ENCODE data around the gene CTDP1.

Gene CTDP1

GRCh38 chr18:79779700-79780190, 100.1 kb downstream of the CTDP1 start:
- Mint-ChIP-seq H3K4me3 (no peak overlapping the region), H3K9me3 (no peaks in the 10 kb centered on the region), H3K36me3 (no peaks in the 10 kb centered on the region), H3K27me3 (peaks cover 20% of the 10 kb centered on the region), H3K27ac (no peak overlapping the region), H3K4me1 (peaks cover 4% of the 10 kb centered on the region)
- DNase-seq (ENCODE audit: low spot score in 2 of 2) (no peak), ATAC-seq (ENCODE audit: low read depth) (no peak)

DNA sequence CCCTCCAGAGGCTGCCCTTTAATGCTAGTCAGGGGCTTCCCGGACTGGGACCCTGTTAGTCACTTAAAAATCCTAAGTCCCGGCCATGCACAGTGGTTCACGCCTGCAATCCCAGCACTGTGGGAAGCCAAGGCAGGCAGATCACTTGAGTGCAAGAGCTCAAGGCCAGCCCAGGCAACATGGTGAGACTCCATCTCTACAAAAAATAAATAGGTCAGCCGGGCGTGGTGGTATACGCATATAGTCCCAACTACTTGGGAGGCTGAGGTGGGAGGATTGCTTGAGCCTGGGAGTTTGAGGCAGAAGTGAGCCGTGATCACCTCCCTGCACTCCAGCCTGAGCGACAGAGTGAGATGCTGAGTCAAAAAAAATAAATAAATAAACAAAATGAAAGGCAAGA, 100.9 kb downstream of the CTDP1 start:
- Mint-ChIP-seq H3K27me3 (peaks cover 17% of the 10 kb centered on the region), H3K27ac (no peak overlapping the region), H3K9me3 (no peaks in the 10 kb centered on the region)

GRCh38 chr18:79781331-79781941, 101.8 kb downstream of the CTDP1 start:
- ATAC-seq (ENCODE audit: low read depth): no peak
- no peak for DNase-seq (ENCODE audit: low spot score in 2 of 2)
- H3K4me1 Mint-ChIP-seq: peaks cover 5% of the 10 kb centered on the region
- no peaks in the 10 kb centered on the region for H3K36me3 Mint-ChIP-seq
- H3K4me3 Mint-ChIP-seq: no peak overlapping the region
- H3K27me3 Mint-ChIP-seq: peaks cover 18% of the 10 kb centered on the region
- H3K27ac Mint-ChIP-seq: no peak overlapping the region
- H3K9me3 Mint-ChIP-seq: no peaks in the 10 kb centered on the region

More for the DNA sequence above, 100.9 kb downstream of the CTDP1 start:
- Mint-ChIP-seq H3K4me3 (no peak overlapping the region), H3K4me1 (peaks cover 5% of the 10 kb centered on the region), H3K36me3 (no peaks in the 10 kb centered on the region)
- ATAC-seq (ENCODE audit: low read depth) (no peak), DNase-seq (ENCODE audit: low spot score in 2 of 2) (no peak)

DNA sequence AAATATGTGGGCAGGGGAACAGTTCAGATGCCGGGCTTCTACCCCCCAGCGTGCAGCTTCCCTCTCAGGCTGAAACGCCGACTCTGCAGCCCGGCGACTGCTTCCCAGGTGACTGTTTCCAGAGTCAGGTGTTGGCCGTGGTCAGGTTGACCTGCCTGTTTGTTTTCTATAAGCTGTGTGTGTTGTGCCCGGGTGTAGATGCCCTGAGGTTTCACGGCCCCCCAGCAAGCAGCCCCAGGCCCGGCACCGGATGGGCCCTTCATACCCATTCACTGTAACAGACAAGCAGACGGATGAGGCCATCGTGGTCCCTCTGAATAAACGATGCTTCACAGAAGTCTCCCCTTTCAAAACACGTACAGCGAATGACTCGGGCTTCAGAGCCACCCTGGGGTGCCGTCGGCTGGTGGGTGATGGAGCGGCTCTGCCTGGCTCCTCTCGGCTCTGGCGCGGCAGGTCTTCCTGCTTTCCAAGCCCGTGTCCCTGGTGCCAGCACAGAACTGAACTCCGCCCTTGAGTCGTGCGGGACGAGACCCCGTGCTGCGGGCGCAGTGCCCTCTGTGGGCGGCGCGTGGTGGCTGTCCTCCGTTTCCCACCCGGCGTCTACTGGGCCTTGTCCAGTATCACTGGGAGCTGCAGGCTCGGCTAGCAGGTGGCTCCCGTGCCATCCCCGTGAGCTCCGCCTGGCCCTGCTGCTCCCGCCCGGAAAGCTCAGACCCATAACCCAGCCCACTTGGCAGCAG, 103.1 kb downstream of the CTDP1 start:
- DNase-seq (ENCODE audit: low spot score in 2 of 2): no peak
- no peaks in the 10 kb centered on the region for H3K9me3 Mint-ChIP-seq
- no peak overlapping the region for H3K27ac Mint-ChIP-seq
- peaks cover 14% of the 10 kb centered on the region for H3K27me3 Mint-ChIP-seq
- ATAC-seq (ENCODE audit: low read depth): no peak
- no peak overlapping the region for H3K4me3 Mint-ChIP-seq
- H3K4me1 Mint-ChIP-seq: peaks cover 5% of the 10 kb centered on the region
- no peaks in the 10 kb centered on the region for H3K36me3 Mint-ChIP-seq

GRCh38 chr18:79784071-79784913, 104.7 kb downstream of the CTDP1 start:
- ATAC-seq (ENCODE audit: low read depth): no peak

DNA sequence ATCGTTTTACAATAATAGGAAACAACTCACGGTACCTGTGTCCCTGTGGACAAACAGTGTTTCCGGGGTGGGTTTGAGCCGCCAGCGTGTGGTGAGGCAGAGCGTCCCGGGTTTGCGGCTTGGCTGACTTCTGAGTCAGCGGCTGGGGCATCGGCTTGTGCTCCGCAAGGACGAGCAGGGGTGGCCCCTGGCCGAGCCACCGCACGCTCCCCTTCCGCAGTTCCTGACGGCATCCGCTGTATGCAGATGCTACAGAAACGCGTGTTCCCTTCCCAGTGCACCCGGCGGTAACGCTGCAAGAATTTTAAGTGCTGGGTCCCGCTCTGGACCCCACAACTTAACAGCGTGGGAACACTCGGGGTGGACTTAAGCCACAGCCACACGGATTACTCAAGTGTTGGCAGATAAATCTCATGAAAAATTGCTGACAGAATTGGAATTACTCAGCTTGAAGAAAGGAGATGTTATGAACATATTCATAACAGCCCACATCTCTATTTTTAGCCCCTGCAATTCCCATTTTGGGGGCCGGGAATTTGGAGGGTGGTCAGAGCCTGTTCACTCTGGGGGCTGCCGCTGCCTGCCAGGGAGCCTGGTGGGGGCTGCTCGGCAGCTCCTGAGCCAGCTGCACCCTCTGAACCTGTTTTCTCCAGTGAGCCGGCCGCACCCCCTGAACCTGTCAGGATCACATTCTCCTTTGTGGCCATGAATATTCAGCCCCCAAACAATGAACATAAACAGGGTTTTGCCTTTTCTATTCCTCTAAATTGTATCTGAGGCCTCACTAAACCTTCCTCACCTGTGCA, 105.6 kb downstream of the CTDP1 start:
- DNase-seq (ENCODE audit: low spot score in 2 of 2): no peak
- H3K4me1 Mint-ChIP-seq: peaks cover 6% of the 10 kb centered on the region
- peak; percentile 24 for ATAC-seq (ENCODE audit: low read depth)
- no peak overlapping the region for H3K27ac Mint-ChIP-seq
- H3K36me3 Mint-ChIP-seq: no peaks in the 10 kb centered on the region
- peaks cover 15% of the 10 kb centered on the region for H3K27me3 Mint-ChIP-seq
- H3K9me3 Mint-ChIP-seq: no peaks in the 10 kb centered on the region
- no peak overlapping the region for H3K4me3 Mint-ChIP-seq

More at GRCh38 chr18:79784071-79784913, 104.7 kb downstream of the CTDP1 start:
- H3K9me3 Mint-ChIP-seq: no peaks in the 10 kb centered on the region
- H3K36me3 Mint-ChIP-seq: no peaks in the 10 kb centered on the region
- DNase-seq (ENCODE audit: low spot score in 2 of 2): no peak
- H3K4me1 Mint-ChIP-seq: peaks cover 5% of the 10 kb centered on the region
- H3K27ac Mint-ChIP-seq: no peak overlapping the region
- H3K27me3 Mint-ChIP-seq: peaks cover 14% of the 10 kb centered on the region
- no peak overlapping the region for H3K4me3 Mint-ChIP-seq

DNA sequence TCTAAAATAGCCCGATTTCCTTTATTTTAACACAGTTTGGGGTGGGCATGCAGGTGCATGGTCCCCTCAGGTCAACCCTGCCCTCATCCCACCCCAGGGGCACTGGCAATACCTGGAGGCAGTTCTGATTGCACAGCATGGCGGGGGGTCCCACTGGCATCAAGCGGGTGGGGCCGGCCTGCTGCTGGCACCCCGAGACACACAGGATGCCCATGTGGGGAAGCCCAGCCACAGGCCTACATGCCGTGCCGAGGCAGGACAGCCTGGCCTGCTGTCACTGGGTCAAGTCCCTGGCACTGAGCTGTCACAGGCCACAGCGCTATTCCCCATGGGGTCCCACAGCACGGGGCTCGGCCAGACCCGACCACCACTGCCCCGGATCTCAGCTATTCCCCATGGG, 106.2 kb downstream of the CTDP1 start:
- DNase-seq (ENCODE audit: low spot score in 2 of 2) (no peak), ATAC-seq (ENCODE audit: low read depth) (no peak)
- Mint-ChIP-seq H3K9me3 (no peaks in the 10 kb centered on the region), H3K36me3 (no peaks in the 10 kb centered on the region), H3K4me3 (no peak overlapping the region), H3K27me3 (peaks cover 22% of the 10 kb centered on the region), H3K4me1 (peaks cover 12% of the 10 kb centered on the region), H3K27ac (no peak overlapping the region)

GRCh38 chr18:79786304-79786703, 106.7 kb downstream of the CTDP1 start:
- no peak overlapping the region for H3K4me3 Mint-ChIP-seq
- ATAC-seq (ENCODE audit: low read depth) (no peak), DNase-seq (ENCODE audit: low spot score in 2 of 2) (no peak)
- H3K36me3 Mint-ChIP-seq: no peaks in the 10 kb centered on the region
- no peak overlapping the region for H3K27ac Mint-ChIP-seq
- H3K9me3 Mint-ChIP-seq: no peaks in the 10 kb centered on the region
- peaks cover 23% of the 10 kb centered on the region for H3K27me3 Mint-ChIP-seq
- peaks cover 17% of the 10 kb centered on the region for H3K4me1 Mint-ChIP-seq

DNA sequence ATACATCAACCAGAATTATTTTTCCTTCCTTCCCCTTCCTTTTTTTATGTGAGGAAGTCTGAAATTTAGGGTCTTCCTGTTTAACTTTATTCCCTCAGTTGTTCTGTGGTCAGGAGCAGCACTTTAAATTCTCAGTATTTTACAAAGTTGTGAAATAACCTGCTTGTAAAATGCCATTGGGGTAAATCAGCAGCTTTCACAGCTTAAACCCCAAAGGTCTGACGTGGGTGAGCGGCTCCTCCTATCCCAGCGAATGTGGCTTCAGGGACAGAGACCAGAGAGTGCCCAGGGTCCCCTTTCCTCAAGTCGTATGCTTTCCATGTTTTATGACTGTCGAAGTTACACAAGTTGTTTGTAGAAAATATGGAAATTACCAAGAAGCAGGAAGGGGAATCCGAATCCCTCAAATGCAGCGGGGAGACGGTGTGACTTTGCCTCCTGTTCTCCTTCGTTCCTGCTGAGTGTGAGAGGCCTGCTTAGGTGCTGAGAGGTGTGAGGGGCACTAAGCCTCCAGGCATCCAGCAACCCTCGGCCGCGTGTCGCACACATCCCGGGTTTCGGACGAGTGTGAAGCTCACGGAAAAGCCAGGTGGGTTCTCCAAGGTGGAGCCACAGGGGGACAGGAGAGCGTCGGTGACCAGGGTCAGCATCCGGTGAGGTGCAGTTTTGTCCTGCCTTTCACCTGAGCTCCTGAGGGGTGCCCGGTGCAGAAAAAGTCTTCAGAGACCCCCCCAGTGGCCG, 107.4 kb downstream of the CTDP1 start:
- Mint-ChIP-seq H3K9me3 (no peaks in the 10 kb centered on the region), H3K4me1 (peaks cover 22% of the 10 kb centered on the region), H3K27me3 (peaks cover 28% of the 10 kb centered on the region), H3K27ac (no peak overlapping the region), H3K4me3 (no peak overlapping the region), H3K36me3 (no peaks in the 10 kb centered on the region)
- ATAC-seq (ENCODE audit: low read depth): no peak
- DNase-seq (ENCODE audit: low spot score in 2 of 2): no peak

DNA sequence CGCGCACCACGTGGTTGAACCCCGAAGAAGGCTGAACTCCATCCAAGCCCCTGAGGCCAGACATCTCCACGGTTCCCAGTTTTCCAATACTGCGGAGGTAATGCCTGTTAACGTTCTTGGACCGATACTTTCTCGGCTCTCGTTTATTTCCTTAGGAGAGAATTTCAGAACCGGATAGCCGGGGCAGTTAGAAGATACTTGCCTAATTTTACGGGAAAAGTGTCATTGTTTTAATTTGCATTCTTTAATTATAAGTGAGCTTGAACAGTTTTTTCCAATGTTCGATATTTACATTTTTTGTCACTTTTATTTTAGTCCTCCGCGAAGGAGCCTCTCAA, 107.9 kb downstream of the CTDP1 start:
- ATAC-seq (ENCODE audit: low read depth): no peak
- Mint-ChIP-seq H3K27me3 (peaks cover 32% of the 10 kb centered on the region), H3K4me1 (peaks cover 27% of the 10 kb centered on the region), H3K27ac (no peak overlapping the region), H3K9me3 (no peaks in the 10 kb centered on the region), H3K36me3 (no peaks in the 10 kb centered on the region), H3K4me3 (no peak overlapping the region)
- DNase-seq (ENCODE audit: low spot score in 2 of 2): no peak

DNA sequence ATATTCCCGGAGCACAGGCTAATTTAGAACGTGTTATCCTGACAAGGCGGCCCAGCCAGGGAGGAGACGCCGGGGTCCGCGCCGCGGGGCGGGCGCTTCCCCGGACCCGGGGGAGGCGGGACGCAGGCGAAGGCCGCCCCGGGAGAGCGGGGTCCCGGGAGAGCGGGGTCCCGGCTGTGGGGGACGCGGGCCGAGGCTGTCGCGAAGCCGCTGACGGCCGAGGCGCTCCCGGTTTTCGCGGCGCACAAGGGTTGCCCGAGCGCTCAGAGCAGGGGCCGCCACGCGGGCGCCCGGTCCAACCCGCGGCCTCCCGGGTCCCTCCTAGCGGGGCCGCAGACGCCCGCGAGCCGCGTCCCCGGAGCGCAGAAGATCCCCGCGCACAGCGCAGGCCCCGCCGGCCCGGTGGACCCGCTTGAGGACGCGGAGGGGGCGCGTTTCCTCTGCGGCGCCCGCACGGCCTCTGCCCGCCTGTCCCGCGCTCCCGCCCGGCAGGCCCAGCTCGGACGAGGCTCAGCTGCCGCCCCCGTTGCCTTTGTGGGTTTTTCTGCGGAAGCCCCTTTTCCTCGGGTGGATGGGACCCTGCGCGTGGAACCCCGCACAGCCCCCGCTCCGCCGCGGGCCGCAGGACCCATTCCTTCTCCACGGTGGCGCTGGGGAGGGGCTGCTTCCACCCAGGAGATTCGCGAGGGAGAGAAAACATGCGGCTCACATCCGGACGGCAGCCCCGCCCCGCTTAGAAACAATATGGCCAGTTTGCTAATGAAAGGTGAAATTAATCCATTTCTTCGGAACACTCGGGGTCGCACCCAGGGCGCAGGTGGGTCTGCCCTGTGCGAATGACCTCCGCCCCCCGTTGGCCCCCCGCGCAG, 108.5 kb downstream of the CTDP1 start:
- peaks cover 32% of the 10 kb centered on the region for H3K27me3 Mint-ChIP-seq
- H3K36me3 Mint-ChIP-seq: no peaks in the 10 kb centered on the region
- H3K4me3 Mint-ChIP-seq: no peak overlapping the region
- no peak overlapping the region for H3K27ac Mint-ChIP-seq
- H3K9me3 Mint-ChIP-seq: no peaks in the 10 kb centered on the region
- ATAC-seq (ENCODE audit: low read depth): no peak
- DNase-seq (ENCODE audit: low spot score in 2 of 2): no peak
- peaks cover 29% of the 10 kb centered on the region for H3K4me1 Mint-ChIP-seq

DNA sequence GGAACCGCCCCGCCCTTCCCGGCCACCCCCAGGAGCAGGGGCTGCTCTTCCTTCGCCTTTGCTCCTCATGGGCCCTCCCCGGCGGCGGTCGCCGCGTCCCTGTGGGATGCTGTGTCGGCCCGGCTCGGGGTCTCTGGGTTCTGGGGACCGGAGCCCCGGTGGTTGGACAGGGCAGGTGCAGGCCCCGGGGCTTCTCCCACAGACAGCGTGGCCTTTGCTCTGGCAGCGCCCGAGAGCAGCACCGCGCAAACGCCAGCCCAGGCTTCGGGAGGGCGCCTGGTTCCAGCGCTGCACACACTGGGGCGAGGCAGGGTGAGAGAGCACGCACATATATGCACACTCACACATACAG, 109.1 kb downstream of the CTDP1 start:
- no peaks in the 10 kb centered on the region for H3K9me3 Mint-ChIP-seq
- DNase-seq (ENCODE audit: low spot score in 2 of 2) (no peak), ATAC-seq (ENCODE audit: low read depth) (no peak)
- peaks cover 29% of the 10 kb centered on the region for H3K4me1 Mint-ChIP-seq
- no peaks in the 10 kb centered on the region for H3K36me3 Mint-ChIP-seq
- peaks cover 32% of the 10 kb centered on the region for H3K27me3 Mint-ChIP-seq
- no peak overlapping the region for H3K4me3 Mint-ChIP-seq
- no peak overlapping the region for H3K27ac Mint-ChIP-seq
